HepG2 (cell line): ENCODE data around the gene FCGBP. TPM values are rescaled to one million over a fixed set of nuclear protein-coding genes. Genes with fewer than 3 reads are reported as not detected.

Experiments used
- ATAC-seq: fragments of 200-7000 bp; cut with Tn5 transposase; 3 replicates; pipeline ENCODE4 v1.9.1; 2020; ENCODE audit warnings: mild to moderate bottlenecking, moderate library complexity
- BruUV-seq: library from RNA; stranded (reverse); fragments of 400-500 nt; replicated peaks from 2 replicates; lab custom pipeline; 2021; lab: Mats Ljungman, UMichigan
- CTCF ChIA-PET: fragments of 300-600 bp; formaldehyde crosslinking; extraction: SDS; loops from one replicate; lab custom pipeline; 2021; ENCODE audit warnings: low total read pairs, inconsistent platforms, low intra/inter-chr PET ratio; lab: Yijun Ruan, JAX
- POLR2A ChIA-PET: fragments of 350-600 bp; sonication (Branson Sonifier 250); formaldehyde crosslinking; loops from one replicate; lab custom pipeline; 2020; ENCODE audit warnings: antibody characterized with exemption, inconsistent platforms; lab: Yijun Ruan, JAX
- DNase-seq: peaks from one replicate; pipeline ENCODE4 v3.0.0-alpha.2; 2015; ENCODE audit warnings: low spot score
- FAIRE-seq: peaks from 3 replicates; lab custom pipeline; 2011; peaks lifted over from hg19 to GRCh38; lab: Jason Lieb, UNC
- H2AFZ ChIP-seq: one replicate; pipeline ENCODE4 v1.6.1; 2011; ENCODE audit warnings: low read length, inconsistent platforms
- H3K27ac ChIP-seq: fragments of 300-600 bp; 3 replicates; pipeline ENCODE4 v1.8.0; 2011; ENCODE audit warnings: mixed run types, mild to moderate bottlenecking, mixed read lengths, low read length, inconsistent platforms; ENCODE audit not compliant: insufficient read depth; ENCODE audit errors: extremely low read length
- H3K27me3 ChIP-seq, 2 experiments: fragments of 200-600 bp in 1 of 2; 2 replicates in 1 of 2; 3 replicates in 1 of 2; pipeline versions ENCODE4 v1.6.0 to v1.8.0; 2011; ENCODE audit warnings: low read length in 2 of 2, mild to moderate bottlenecking in 2 of 2, moderate library complexity in 2 of 2, inconsistent platforms in 1 of 2; ENCODE audit not compliant: insufficient read depth in 2 of 2, control insufficient read depth in 1 of 2
- H3K36me3 ChIP-seq, 2 experiments: fragments of 200-600 bp in 1 of 2; replicated peaks in 1 of 2; 2 replicates in 1 of 2; 3 replicates in 1 of 2; pipeline versions ENCODE4 v1.5.1 to v1.8.0; 2011; ENCODE audit warnings: low read length in 2 of 2, inconsistent platforms in 1 of 2; ENCODE audit not compliant: insufficient read depth in 2 of 2, control insufficient read depth in 1 of 2
- H3K4me1 ChIP-seq: 2 replicates; pipeline ENCODE4 v1.5.1; 2012; ENCODE audit warnings: low read length, inconsistent platforms; ENCODE audit not compliant: insufficient read depth
- H3K4me2 ChIP-seq: 2 replicates; pipeline ENCODE4 v1.6.0; 2011; ENCODE audit warnings: low read depth, low read length, inconsistent platforms
- H3K4me3 ChIP-seq, 3 experiments: fragments of 200-600 bp in 1 of 3; sonication (generic), shearing (Covaris generic) in 1 of 3; replicated peaks in 1 of 3; 2 replicates each; pipeline ENCODE4 v1.5.1; 2011 to 2016; ENCODE audit warnings: low read length in 3 of 3, inconsistent platforms in 2 of 3, low read depth in 2 of 3, mild to moderate bottlenecking in 2 of 3, control low read depth in 1 of 3, mixed read lengths in 1 of 3; ENCODE audit not compliant: insufficient read depth in 1 of 3
- H3K79me2 ChIP-seq: one replicate; pipeline ENCODE4 v1.6.1; 2011; ENCODE audit warnings: low read length, inconsistent platforms; ENCODE audit not compliant: insufficient read depth
- H3K9ac ChIP-seq: 2 replicates; pipeline ENCODE4 v1.6.0; 2011; ENCODE audit warnings: mild to moderate bottlenecking, low read depth, low read length, inconsistent platforms; ENCODE audit not compliant: insufficient read depth
- H3K9me3 ChIP-seq: 2 replicates; pipeline ENCODE4 v1.5.1; 2012; ENCODE audit warnings: mild to moderate bottlenecking, low read length
- H4K20me1 ChIP-seq: 2 replicates; pipeline ENCODE4 v1.6.0; 2011; ENCODE audit warnings: inconsistent platforms, mild to moderate bottlenecking, low read length, moderate library complexity; ENCODE audit not compliant: insufficient read depth
- CBX1 ChIP-seq: IDR thresholded peaks from one replicate; pipeline ENCODE4 v1.6.1; 2016; ENCODE audit warnings: antibody characterized with exemption, low read depth
- GRHL1 ChIP-seq: sonication (generic); formaldehyde crosslinking; conservative IDR thresholded peaks from 2 replicates; pipeline ENCODE4 v1.8.0; 2022; ENCODE audit warnings: missing genetic modification reagents
- HMG20B ChIP-seq: conservative IDR thresholded peaks from 2 replicates; pipeline ENCODE4 v1.6.1; 2016; ENCODE audit warnings: missing genetic modification reagents, missing compliant biosample characterization
- HNRNPH1 ChIP-seq: fragments of 200-400 bp; formaldehyde crosslinking; optimal IDR thresholded peaks from 2 replicates; pipeline ENCODE3; 2017; ENCODE audit warnings: mild to moderate bottlenecking, low read depth, low read length
- HOXA9 ChIP-seq: sonication (generic); formaldehyde crosslinking; IDR thresholded peaks from 2 replicates; pipeline ENCODE4 v1.8.1; 2022; ENCODE audit warnings: missing genetic modification reagents, mild to moderate bottlenecking, moderate library complexity, borderline replicate concordance
- KAT8 ChIP-seq: IDR thresholded peaks from 2 replicates; pipeline ENCODE4 v1.6.1; 2016; ENCODE audit warnings: missing genetic modification reagents, missing compliant biosample characterization
- KLF13 ChIP-seq: sonication (generic); formaldehyde crosslinking; IDR thresholded peaks from 2 replicates; pipeline ENCODE4 v1.4.0; 2020; ENCODE audit warnings: mild to moderate bottlenecking, missing genetic modification reagents
- KLF15 ChIP-seq: sonication (generic); formaldehyde crosslinking; IDR thresholded peaks from 2 replicates; pipeline ENCODE4 v1.8.1; 2023; ENCODE audit warnings: borderline replicate concordance, mild to moderate bottlenecking, inconsistent platforms, missing genetic modification reagents, mixed read lengths
- LCORL ChIP-seq, 2 experiments: fragments of 450-650 bp in 1 of 2; sonication (generic) in 1 of 2; formaldehyde crosslinking in 1 of 2; IDR thresholded peaks; 2 replicates each; pipeline versions ENCODE4 v1.5.0 to v1.6.1; 2017 to 2020; ENCODE audit warnings: antibody characterized with exemption in 1 of 2, missing genetic modification reagents in 1 of 2
- MYPOP ChIP-seq: sonication (generic); formaldehyde crosslinking; IDR thresholded peaks from 2 replicates; pipeline ENCODE4 v1.8.1; 2023; ENCODE audit warnings: mild to moderate bottlenecking, moderate library complexity, missing genetic modification reagents
- NFKBIZ ChIP-seq: IDR thresholded peaks from 2 replicates; pipeline ENCODE4 v1.6.1; 2018; ENCODE audit warnings: missing genetic modification reagents, missing compliant biosample characterization
- RBAK ChIP-seq: sonication (generic); formaldehyde crosslinking; IDR thresholded peaks from 2 replicates; pipeline ENCODE4 v1.5.1; 2020; ENCODE audit warnings: mild to moderate bottlenecking, missing genetic modification reagents
- SIX1 ChIP-seq: sonication (generic); formaldehyde crosslinking; IDR thresholded peaks from 2 replicates; pipeline ENCODE4 v1.4.0; 2020; ENCODE audit warnings: missing genetic modification reagents, borderline replicate concordance
- SIX4 ChIP-seq: sonication (generic); formaldehyde crosslinking; IDR thresholded peaks from 2 replicates; pipeline ENCODE4 v1.4.0; 2020; ENCODE audit warnings: missing genetic modification reagents
- ZBTB33 ChIP-seq: sonication (generic); formaldehyde crosslinking; IDR thresholded peaks from 2 replicates; pipeline ENCODE4 v1.4.0; 2020; ENCODE audit warnings: missing genetic modification reagents
- ZFAT ChIP-seq: sonication (generic); formaldehyde crosslinking; conservative IDR thresholded peaks from 2 replicates; pipeline ENCODE4 v1.8.1; 2023; ENCODE audit warnings: missing genetic modification reagents, inconsistent platforms
- ZNF180 ChIP-seq: sonication (generic); formaldehyde crosslinking; IDR thresholded peaks from 2 replicates; pipeline ENCODE4 v1.4.0; 2020; ENCODE audit warnings: low read depth, missing genetic modification reagents, borderline replicate concordance
- ZNF567 ChIP-seq: sonication (generic); formaldehyde crosslinking; IDR thresholded peaks from 2 replicates; pipeline ENCODE4 v1.8.1; 2023; ENCODE audit warnings: mild to moderate bottlenecking, missing genetic modification reagents, borderline replicate concordance
- ZNF709 ChIP-seq: sonication (generic); formaldehyde crosslinking; IDR thresholded peaks from 2 replicates; pipeline ENCODE4 v1.5.0; 2020; ENCODE audit warnings: mild to moderate bottlenecking, missing genetic modification reagents
- WGBS: methylation state at CpG from one replicate; pipeline ENCODE4 v1.1.6; 2017; ENCODE audit warnings: low lambda C conversion rate; 5-methylcytosine and 5-hydroxymethylcytosine counted together
- in situ Hi-C: cut with HindIII; loops from 2 replicates; pipeline ENCODE4 v1.10.0; 2017; ENCODE audit warnings: low pct_unique_long_range_greater_than_20kb; ENCODE audit not compliant: extremely low pct_ligation_motif_present
- intact Hi-C: fragments of 100-400 bp; cut with micrococcal nuclease; formaldehyde crosslinking; loops from one replicate; pipeline ENCODE4 v1.10.0; 2022; ENCODE audit not compliant: unreplicated experiment
- polyA plus RNA-seq, 8 experiments: library from polyadenylated mRNA; depleted of rRNA in 3 of 8; stranded (reverse) in 7 of 8; unstranded in 1 of 8; fragments of >200 nt; fragmentation: Illumina TruSeq in 4 of 8; extraction: Trizol in 4 of 8; gene quantifications; 2 replicates each; pipeline versions ENCODE4 v1.2.1 to v1.2.3, GENCODE V29; 2011 to 2016; ENCODE audit warnings: low read depth in 4 of 8, missing spikeins in 1 of 8, mixed read lengths in 1 of 8; ENCODE audit not compliant: insufficient read depth in 1 of 8
- total RNA-seq, 5 experiments: library from RNA; depleted of rRNA; stranded (reverse); fragments of >200 nt; fragmentation: Illumina TruSeq; extraction: Trizol; gene quantifications; 2 replicates each; pipeline ENCODE4 v1.2.3, GENCODE V29; 2016; ENCODE audit warnings: low read depth in 1 of 5

FCGBP gene
- total and polyA plus RNA-seq, 2 of the 13 experiments (the other 11 are each of a cell fraction or from before 2014, with no cell fraction given), result 1.3 to 7.0 TPM

- Histone ChIP-seq H3K27me3 (no peaks in the 10 kb centered on the region; a peak in 1 of 5 replicates), H3K79me2 (no peaks in the 10 kb centered on the region), H3K4me3 (no peak overlapping the region), H3K4me1 (0 out of 2 replicates have a peak, but pooled peaks cover 8% of the 10 kb centered on the region), H3K9me3 (no peaks in the 10 kb centered on the region), H3K27ac (no peak overlapping the region), H3K9ac (no peak overlapping the region), H3K4me2 (no peak overlapping the region), H3K36me3 (no peaks in the 10 kb centered on the region), H2AFZ (no peak overlapping the region), H4K20me1 (no peaks in the 10 kb centered on the region)
- WGBS, result 78% methylated on average over 36 of the region's 71 CpGs
- no TSS peak for BruUV-seq
- CTCF ChIA-PET, result no interaction called here
- intact Hi-C loops, result no loop called here
- FAIRE-seq (no peak), ATAC-seq (no peak), DNase-seq (no peak)
- in situ Hi-C loops, result no loop called here
- POLR2A ChIA-PET, result interaction anchor here (0.6 kb wide), 1 partner anchor 77 kb away, joined by 4 read pairs; no protein-coding TSS in a partner anchor
- TF ChIP-seq LCORL (IDR thresholded peaks at IDR 0.05), result no peak
- TF ChIP-seq LCORL (CRISPR knock-in tag; IDR thresholded peaks at IDR 0.05), result no peak
- TF ChIP-seq KLF15 (CRISPR knock-in tag), result no peak
- TF ChIP-seq CBX1, result no peak
- no peak for TF ChIP-seq GRHL1
- TF ChIP-seq SIX1 (CRISPR knock-in tag), result no peak
- TF ChIP-seq RBAK (CRISPR knock-in tag), result no peak
- TF ChIP-seq HNRNPH1, result no peak
- no peak for TF ChIP-seq ZBTB33 (CRISPR knock-in tag)
- no peak for TF ChIP-seq ZNF180 (CRISPR knock-in tag)
- no peak for TF ChIP-seq ZFAT
- no peak for TF ChIP-seq HOXA9 (CRISPR knock-in tag)
- TF ChIP-seq ZNF709 (CRISPR knock-in tag), result no peak
- no peak for TF ChIP-seq NFKBIZ (CRISPR knock-in tag)
- TF ChIP-seq SIX4 (CRISPR knock-in tag), result no peak
- TF ChIP-seq MYPOP (CRISPR knock-in tag), result no peak
- no peak for TF ChIP-seq HMG20B (CRISPR knock-in tag)
- TF ChIP-seq KAT8 (CRISPR knock-in tag), result no peak
- no peak for TF ChIP-seq ZNF567 (CRISPR knock-in tag)
- no peak for TF ChIP-seq KLF13 (CRISPR knock-in tag)
These were observed 19.2 kb downstream of the FCGBP start for GRCh38 chr19:39915101-39915847.
